Neuron (in vitro differentiated cells): ENCODE measurements around the gene DCAKD.

Source experiments
- H2AFZ ChIP-seq: one replicate; pipeline ENCODE4 v1.6.1; 2013; ENCODE audit warnings: low read depth, mild to moderate bottlenecking, inconsistent platforms, low read length, moderate library complexity
- H3K27me3 ChIP-seq: one replicate; pipeline ENCODE4 v1.6.1; 2013; ENCODE audit warnings: low read length; ENCODE audit not compliant: insufficient read depth
- H3K36me3 ChIP-seq: one replicate; pipeline ENCODE4 v1.6.1; 2013; ENCODE audit warnings: low read length; ENCODE audit not compliant: insufficient read depth
- H3K4me1 ChIP-seq: one replicate; pipeline ENCODE4 v1.6.1; 2013; ENCODE audit warnings: low read length; ENCODE audit not compliant: insufficient read depth
- H3K4me3 ChIP-seq: 2 replicates; pipeline ENCODE4 v1.5.1; 2013; ENCODE audit warnings: mild to moderate bottlenecking, low read length, moderate library complexity
- H3K9me3 ChIP-seq: one replicate; pipeline ENCODE4 v1.6.1; 2013; ENCODE audit warnings: low read length

The DCAKD gene

DNA sequence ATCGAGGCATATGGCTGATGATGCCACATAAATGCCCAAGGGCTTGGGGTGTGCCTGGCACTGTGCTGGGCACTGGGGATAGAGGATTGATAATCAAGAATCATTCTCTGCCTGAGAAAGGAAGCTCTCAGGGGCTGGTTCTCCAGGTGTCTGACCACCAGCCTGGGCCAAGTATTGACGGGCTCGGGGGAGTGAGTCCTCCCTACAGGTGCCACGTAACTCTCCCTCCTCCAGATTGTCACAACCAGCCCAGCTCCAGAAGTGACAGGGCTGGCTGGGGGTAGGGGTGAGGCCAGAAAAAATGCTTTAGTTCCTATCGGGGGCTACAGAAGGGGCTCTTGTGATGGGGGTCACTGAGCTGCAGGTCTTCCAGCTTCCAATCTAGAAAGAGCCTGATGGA lies 72.6 kb downstream of the DCAKD start:
- H3K9me3 ChIP-seq, result no peaks in the 10 kb centered on the region
- no peak overlapping the region for H3K4me3 ChIP-seq
- peaks cover 52% of the 10 kb centered on the region for H3K4me1 ChIP-seq
- peaks cover 20% of the 10 kb centered on the region for H3K27me3 ChIP-seq
- H3K36me3 ChIP-seq, result no peaks in the 10 kb centered on the region
- H2AFZ ChIP-seq, result no peak overlapping the region

DNA sequence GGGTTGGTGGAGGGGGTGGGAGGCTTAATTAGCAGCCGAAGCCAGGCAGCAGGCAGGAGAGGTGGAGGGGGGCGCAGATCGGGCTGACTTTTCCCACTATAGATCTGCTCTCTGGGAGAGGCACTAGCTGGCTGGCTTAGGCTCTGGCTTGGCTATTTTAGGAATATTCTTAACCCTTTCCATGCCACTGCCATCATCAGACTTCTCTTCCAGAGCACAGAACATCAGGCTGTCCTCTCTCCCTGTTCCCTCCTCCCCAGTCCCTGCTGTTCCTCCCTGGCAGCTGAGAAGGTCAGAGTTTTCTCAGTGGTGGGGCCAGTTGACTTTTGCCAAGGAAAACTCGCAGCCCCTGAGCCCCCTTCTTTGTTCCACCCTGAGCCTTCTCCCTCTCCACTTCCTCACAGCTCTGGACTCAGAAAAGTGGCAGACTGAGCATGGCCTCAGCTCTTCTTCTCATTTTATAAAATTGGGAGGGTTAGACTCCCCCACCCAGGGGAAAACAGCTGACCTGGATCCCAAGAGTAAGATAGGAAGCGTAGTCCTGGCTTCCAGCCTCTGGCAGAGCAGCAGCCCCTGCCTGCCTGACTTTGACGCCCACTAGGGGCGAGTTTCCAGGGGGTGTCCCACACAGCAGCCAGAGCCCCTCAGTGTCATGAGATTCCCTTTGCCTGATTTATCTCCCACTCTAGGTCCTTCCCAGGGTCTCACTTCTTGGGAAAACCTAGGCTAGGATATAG lies 73.5 kb downstream of the DCAKD start:
- no peaks in the 10 kb centered on the region for H3K9me3 ChIP-seq
- peaks cover 23% of the 10 kb centered on the region for H3K27me3 ChIP-seq
- H3K36me3 ChIP-seq, result no peaks in the 10 kb centered on the region
- H3K4me1 ChIP-seq, result peaks cover 52% of the 10 kb centered on the region
- no peak overlapping the region for H3K4me3 ChIP-seq
- no peak overlapping the region for H2AFZ ChIP-seq

GRCh38 chr17:44977065-44977464 lies 74.4 kb downstream of the DCAKD start:
- Histone ChIP-seq H3K9me3 (no peaks in the 10 kb centered on the region), H2AFZ (no peak overlapping the region), H3K36me3 (no peaks in the 10 kb centered on the region), H3K4me1 (peaks cover 52% of the 10 kb centered on the region), H3K4me3 (no peak overlapping the region), H3K27me3 (peaks cover 29% of the 10 kb centered on the region)

- peaks cover 2% of the 10 kb centered on the region for H3K9me3 ChIP-seq
- H3K4me1 ChIP-seq, result peaks cover 48% of the 10 kb centered on the region
- H3K4me3 ChIP-seq, result no peak overlapping the region
- no peak overlapping the region for H2AFZ ChIP-seq
- no peaks in the 10 kb centered on the region for H3K36me3 ChIP-seq
- peaks cover 36% of the 10 kb centered on the region for H3K27me3 ChIP-seq
Measured at GRCh38 chr17:44976206-44976605, 75.2 kb downstream of the DCAKD start.
